A549 (cell line): ENCODE results near the gene ITPKB.

Source experiments
- HDAC2 ChIP-seq: fragments of 200-600 bp; sonication (generic); IDR thresholded peaks from 2 replicates; pipeline ENCODE4 v1.6.1; 2016
- MAFK ChIP-seq: fragments of 450-650 bp; IDR thresholded peaks from 2 replicates; pipeline ENCODE4 v1.6.1; 2014; ENCODE audit not compliant: partially characterized antibody
- NFE2L2 ChIP-seq: fragments of 150-350 bp; conservative IDR thresholded peaks from 2 replicates; pipeline ENCODE4 v1.6.1; 2014; ENCODE audit warnings: low read length
- NPAS2 ChIP-seq: fragments of 250-450 bp; sonication (Bioruptor Pico); IDR thresholded peaks from 2 replicates; pipeline ENCODE4 v1.8.0; 2022; ENCODE audit warnings: mild to moderate bottlenecking, moderate library complexity, borderline replicate concordance
- PHF8 ChIP-seq: fragments of 200-600 bp; sonication (generic); IDR thresholded peaks from 2 replicates; pipeline ENCODE4 v1.6.1; 2016; ENCODE audit warnings: low read depth, mild to moderate bottlenecking, antibody characterized with exemption, moderate library complexity, borderline replicate concordance
- RCOR1 ChIP-seq: fragments of 150-350 bp; IDR thresholded peaks from 2 replicates; pipeline ENCODE4 v1.6.1; 2014; ENCODE audit warnings: antibody characterized with exemption, low read length, low read depth
- ZNF302 ChIP-seq: fragments of 250-450 bp; sonication (Bioruptor Pico); IDR thresholded peaks from 2 replicates; pipeline ENCODE4 v1.9.0; 2021; ENCODE audit warnings: inconsistent platforms, mild to moderate bottlenecking, moderate library complexity
- TF ChIP-seq, protein P1 (sequence below): fragments of >200 bp; sonication (Bioruptor Twin); formaldehyde crosslinking; IDR thresholded peaks from 3 replicates; pipeline ENCODE4 v1.5.1; 2016

GRCh38 chr1:226709953-226710352 lies 29.1 kb downstream of the ITPKB start:
- TF ChIP-seq PHF8 (no peak), MAFK (no peak), NPAS2 (CRISPR knock-in tag) (no peak), NFE2L2 (no peak), HDAC2 (no peak), ZNF302 (no peak), RCOR1 (no peak)
- TF ChIP-seq, protein P1, sequence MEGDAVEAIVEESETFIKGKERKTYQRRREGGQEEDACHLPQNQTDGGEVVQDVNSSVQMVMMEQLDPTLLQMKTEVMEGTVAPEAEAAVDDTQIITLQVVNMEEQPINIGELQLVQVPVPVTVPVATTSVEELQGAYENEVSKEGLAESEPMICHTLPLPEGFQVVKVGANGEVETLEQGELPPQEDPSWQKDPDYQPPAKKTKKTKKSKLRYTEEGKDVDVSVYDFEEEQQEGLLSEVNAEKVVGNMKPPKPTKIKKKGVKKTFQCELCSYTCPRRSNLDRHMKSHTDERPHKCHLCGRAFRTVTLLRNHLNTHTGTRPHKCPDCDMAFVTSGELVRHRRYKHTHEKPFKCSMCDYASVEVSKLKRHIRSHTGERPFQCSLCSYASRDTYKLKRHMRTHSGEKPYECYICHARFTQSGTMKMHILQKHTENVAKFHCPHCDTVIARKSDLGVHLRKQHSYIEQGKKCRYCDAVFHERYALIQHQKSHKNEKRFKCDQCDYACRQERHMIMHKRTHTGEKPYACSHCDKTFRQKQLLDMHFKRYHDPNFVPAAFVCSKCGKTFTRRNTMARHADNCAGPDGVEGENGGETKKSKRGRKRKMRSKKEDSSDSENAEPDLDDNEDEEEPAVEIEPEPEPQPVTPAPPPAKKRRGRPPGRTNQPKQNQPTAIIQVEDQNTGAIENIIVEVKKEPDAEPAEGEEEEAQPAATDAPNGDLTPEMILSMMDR, result no peak
